HG03045 (cell line): Measurements from ENCODE around the gene BCL3.
"Not testable (repeated sequence)": the region's sequence is repeated elsewhere in the genome, so short reads cannot be mapped to it uniquely, and the experiment has no call there.

Source experiments
- ATAC-seq: cut with Tn5 transposase; IDR thresholded peaks from one replicate; pipeline ENCODE4 v1.9.1; 2021; ENCODE audit warnings: mild to moderate bottlenecking, moderate library complexity; ENCODE audit not compliant: unreplicated experiment

The BCL3 gene, protein sequence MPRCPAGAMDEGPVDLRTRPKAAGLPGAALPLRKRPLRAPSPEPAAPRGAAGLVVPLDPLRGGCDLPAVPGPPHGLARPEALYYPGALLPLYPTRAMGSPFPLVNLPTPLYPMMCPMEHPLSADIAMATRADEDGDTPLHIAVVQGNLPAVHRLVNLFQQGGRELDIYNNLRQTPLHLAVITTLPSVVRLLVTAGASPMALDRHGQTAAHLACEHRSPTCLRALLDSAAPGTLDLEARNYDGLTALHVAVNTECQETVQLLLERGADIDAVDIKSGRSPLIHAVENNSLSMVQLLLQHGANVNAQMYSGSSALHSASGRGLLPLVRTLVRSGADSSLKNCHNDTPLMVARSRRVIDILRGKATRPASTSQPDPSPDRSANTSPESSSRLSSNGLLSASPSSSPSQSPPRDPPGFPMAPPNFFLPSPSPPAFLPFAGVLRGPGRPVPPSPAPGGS

GRCh38 chr19:44748426-44749254, at the start of gene BCL3:
TSS of gene BCL3 (plus strand) at chr19:44748708. CDS start at chr19:44748791, 83 bp downstream.
- peak; percentile 34 for ATAC-seq

DNA sequence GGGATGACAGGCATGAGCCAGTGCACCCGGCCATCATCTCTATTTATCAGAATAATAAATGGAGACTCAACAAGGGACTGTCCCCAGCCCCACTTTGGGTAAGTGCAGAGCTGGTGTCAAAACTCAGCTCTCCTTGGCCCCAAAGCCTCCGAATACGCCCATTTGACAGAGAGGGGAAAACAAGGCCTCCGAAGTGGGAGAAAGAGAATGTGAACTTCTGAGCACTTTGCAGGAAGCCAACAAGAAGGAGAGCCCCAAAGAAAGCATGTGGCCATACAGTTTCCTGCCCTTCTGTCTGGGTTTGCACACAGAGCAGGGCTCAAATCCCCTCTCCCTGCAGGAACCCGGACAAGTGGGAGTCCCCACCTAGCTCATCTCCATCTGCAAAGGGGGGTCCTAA, 48.0 kb upstream of the BCL3 start:
- ATAC-seq, result no peak

DNA sequence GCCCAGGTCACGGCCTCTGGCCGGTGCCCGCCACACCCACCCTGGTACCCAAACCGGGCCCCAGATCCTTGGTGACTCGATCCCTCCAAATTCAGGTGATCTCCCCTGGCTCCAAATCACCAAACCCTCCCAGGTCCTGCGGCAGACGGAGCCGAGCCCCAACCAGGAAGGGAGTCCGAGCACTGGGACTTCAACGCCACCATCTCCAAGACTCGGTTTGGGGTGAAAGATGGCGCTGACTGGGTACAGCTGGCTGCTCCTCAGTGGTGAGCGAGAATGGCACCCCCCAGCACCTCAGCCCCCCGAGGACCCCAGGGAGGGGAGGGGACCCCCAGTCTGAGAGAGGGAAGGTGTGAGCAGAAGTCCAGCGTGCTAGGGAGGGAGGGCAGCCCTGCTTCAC, 47.3 kb upstream of the BCL3 start:
- no peak for ATAC-seq

DNA sequence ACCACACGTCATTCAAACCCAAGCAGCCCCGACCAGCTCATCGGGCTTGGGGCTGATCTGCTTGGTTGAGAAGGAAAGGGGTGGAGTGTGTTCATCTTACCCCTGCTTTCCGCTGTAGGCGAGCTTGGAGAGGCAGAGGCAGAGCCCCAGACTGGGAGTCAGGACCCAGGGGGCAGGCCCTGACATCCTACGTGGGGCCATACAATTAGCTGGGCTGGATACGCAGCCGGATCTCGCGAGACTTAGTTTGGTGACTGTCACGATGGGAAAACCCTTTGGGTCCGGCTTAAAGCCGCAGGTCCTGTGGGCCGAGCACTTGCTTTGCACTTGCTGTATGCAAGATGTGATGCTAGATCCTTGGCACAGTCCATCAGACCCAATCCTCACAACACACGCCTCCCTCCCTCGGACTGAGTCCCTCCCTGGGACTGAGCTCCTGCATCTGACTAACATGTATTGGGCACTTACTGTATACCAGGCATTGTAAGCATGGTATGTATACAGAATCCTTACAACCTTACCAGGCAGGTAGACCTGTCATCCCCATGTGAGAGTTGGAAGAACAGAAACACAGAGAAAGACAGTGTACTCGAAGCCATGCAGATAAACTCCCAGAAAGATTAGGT, 45.8 kb upstream of the BCL3 start:
- no peak for ATAC-seq

GRCh38 chr19:44703336-44704078, 45.0 kb upstream of the BCL3 start:
- no peak for ATAC-seq

DNA sequence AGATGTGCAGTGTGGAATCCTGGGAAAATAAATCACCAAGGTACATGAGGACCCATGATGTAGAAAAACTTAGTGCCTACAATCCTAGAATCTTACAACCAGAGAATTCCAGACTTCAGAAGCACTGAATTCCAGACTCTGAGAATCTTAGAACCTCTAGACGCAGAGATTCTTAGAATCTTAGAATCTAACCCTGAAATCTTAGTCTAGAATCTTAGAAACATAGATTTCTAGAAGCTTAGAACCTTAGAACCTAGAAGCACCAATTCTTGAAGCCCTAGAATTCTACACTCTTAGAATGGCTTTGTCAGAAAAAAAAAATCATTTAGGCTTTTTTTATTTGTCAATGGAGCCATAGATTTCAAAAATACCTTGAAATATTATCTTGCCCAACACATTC, 43.5 kb upstream of the BCL3 start:
- ATAC-seq, result no peak

DNA sequence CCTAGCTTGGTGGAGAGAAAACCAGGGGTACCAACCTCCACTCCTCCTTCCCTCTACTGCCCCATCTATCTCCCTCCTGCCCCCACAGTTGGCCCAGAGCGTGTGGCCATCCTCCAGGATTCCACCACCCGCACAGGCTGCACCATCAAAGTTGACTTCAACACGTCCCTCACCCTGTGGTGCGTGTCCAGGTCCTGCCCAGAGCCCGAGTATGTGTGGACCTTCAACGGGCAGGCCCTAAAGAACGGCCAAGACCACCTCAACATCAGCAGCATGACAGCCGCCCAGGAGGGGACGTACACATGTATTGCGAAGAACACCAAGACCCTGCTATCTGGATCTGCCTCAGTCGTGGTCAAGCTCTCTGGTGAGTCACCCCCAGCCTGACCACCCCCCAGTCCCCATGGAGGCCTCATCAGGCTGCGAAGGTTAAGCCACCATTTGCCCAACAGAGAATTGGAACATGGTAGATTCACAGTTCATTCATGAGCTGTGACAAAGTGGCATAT, 43.0 kb upstream of the BCL3 start:
- no peak for ATAC-seq

- no peak for ATAC-seq
Measured at GRCh38 chr19:44706506-44707236, 41.8 kb upstream of the BCL3 start.

DNA sequence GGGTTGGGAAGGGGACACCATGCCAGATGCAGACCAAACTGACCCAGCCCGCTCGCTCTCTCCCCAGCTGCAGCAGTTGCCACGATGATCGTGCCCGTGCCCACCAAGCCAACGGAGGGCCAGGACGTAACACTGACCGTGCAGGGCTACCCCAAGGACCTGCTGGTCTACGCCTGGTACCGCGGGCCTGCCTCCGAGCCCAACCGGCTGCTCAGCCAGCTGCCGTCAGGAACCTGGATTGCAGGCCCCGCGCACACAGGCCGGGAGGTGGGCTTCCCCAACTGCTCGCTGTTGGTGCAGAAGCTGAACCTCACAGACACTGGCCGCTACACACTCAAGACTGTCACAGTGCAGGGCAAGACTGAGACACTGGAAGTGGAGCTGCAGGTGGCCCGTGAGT, 40.7 kb upstream of the BCL3 start:
- ATAC-seq, result no peak

DNA sequence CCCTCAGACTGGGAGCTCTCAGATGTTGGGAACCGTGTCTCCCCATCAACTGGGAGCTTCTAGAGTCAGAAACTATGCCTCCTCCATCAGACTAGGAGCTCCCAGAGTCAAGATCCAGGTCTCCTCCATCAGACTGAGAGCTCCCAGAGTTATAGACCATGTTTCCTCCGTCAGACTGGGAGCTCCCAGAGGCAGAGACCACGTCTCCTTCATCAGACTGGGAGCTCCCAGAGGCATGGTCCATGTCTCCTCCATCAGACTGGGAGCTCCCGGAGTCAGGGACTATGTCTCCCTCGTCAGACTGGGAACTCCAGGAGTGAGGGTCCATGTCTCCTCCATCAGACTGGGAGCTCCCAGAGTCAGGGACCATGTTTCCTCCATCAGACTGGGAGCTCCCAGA, 39.6 kb upstream of the BCL3 start:
- no peak for ATAC-seq

GRCh38 chr19:44709434-44710266, 38.9 kb upstream of the BCL3 start:
- not testable (repeated sequence) for ATAC-seq

GRCh38 chr19:44710483-44710882, 38.0 kb upstream of the BCL3 start:
- ATAC-seq, result no peak

- no peak for ATAC-seq
Measured at GRCh38 chr19:44712864-44713515, 35.5 kb upstream of the BCL3 start.

DNA sequence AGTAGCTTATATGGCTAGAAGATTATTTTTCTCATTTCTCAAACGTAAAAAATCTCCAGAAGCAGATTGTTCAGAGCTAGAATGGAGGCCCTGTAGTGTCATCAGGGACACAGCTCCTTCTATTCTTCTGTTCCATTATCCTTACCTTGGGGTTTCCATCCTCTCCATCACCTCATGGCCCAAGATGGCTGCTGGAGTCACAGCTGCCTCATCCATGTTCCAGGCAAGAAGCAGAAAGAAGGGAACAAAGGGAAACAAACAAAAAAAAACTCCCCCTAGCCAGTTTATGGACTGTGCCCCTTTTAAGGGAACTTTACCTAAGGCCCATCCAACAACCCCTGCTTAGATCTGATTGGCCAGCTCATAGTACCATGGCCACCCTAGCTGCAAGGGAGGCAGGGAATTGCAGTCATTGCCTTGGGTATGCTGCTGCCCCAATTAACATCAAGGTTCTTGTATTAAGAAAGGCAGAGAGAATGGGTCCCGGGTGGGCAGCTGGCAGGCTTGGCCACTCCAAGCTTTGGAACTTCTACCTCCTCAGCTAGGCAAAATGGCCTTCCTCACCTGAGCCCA, 33.8 kb upstream of the BCL3 start:
- no peak for ATAC-seq

GRCh38 chr19:44717603-44718002, 30.9 kb upstream of the BCL3 start:
- no peak for ATAC-seq

- no peak for ATAC-seq
Measured at GRCh38 chr19:44718441-44719261, 29.9 kb upstream of the BCL3 start.

DNA sequence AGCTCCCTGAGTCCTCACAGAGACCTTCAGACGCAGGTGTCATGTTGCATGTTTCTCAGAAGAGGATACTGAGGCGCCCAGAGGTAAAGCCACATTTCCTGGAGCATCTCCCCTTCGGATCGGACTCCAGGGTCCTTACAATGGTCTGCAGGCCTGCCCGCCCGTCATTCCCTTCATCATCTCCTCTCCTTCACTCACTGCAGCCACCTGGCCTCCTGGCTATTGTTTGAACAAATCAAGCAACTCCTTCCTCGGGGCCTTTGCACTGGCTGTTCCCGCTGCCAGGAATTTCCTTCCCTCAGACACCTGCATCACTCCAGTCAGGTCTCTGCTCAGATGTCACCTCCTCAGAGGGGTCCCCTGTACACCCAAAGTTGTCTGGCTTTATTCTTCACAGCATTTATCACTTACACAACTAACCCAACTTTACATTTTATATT, 29.2 kb upstream of the BCL3 start:
- no peak for ATAC-seq
